Middle frontal gyrus (tissue), 1 donor: ENCODE measurements around the gene KLHL17.
"Not testable (repeated sequence)": the region's sequence is repeated elsewhere in the genome, so short reads cannot be mapped to it uniquely, and the experiment has no call there.

Source experiments
- DNase-seq: peaks from one replicate; pipeline ENCODE4 v3.0.0-alpha.2; 2015; ENCODE audit warnings: low spot score; ENCODE audit errors: extremely low spot score

KLHL17 gene

DNA sequence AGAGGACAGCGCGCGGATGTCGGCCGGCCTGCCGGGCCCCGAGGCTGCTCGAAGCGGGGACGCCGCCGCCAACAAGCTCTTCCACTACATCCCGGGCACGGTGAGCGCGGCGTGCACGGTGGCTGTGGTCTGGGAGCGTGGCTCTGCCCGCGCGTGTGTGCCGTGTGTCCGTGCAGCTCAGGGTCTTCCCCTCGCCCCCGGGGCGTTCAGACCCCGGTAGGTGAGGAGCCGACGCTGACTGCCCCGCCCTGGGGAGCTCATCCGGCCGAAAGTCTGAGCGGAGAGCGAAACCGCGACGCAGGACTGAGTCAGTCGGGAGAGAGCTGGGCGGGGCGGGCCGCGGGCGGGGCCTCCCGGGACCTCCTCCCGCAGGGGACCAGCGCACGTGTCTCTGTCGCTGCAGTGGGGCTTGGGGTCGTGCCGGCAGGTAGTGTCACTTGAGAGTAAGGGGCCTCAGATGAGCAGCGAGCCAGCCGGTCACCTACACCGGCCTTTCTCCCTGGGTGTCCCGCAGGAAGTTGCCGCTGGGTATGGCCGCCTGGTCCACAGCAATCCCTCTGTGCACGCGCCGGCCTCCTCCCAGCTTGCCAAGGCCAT lies 6.4 kb downstream of the KLHL17 start:
- no peak for DNase-seq

DNA sequence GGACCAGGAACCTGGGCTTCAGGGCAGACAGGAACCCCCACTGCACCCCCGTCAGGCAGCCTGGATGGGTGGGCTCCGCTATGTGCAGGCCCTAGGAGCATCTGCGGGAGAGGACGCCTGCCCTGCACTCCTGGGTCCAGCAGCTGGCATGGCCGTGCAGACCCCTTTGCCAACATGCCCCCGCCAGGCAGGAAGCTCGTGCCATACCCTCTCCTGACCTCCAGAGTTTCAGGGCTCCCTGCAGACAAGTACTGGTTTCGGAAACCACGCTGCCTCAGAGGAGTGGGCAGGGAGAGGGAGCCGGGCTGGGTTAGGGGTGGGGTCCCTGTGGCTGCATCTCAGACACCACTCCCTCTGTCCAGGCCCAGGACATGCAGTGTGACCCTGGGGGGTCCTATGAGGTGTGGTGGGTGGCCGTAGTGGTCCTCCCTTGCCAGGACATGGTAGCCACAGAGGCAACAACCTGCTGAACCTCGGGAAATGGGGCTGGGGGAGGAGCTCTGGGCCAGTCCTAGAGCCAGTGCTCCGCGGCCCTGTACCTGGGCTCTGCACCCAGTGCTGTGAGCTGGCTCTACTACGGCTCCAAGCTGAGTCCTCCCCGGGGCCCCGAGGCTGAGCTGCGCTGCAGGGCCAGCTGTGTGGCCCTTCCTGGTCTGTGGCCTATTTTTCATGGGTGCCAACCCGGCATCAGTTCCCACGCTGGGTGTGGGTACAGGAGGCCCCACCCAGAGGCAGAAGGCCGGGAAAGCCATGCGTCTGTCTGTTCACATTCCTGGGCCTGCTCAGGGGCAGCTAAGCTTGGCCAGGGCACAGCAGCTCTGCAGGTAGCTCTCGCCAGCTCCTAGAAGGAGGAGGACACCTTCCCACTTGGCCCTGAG lies 7.3 kb downstream of the KLHL17 start:
- no peak for DNase-seq

DNA sequence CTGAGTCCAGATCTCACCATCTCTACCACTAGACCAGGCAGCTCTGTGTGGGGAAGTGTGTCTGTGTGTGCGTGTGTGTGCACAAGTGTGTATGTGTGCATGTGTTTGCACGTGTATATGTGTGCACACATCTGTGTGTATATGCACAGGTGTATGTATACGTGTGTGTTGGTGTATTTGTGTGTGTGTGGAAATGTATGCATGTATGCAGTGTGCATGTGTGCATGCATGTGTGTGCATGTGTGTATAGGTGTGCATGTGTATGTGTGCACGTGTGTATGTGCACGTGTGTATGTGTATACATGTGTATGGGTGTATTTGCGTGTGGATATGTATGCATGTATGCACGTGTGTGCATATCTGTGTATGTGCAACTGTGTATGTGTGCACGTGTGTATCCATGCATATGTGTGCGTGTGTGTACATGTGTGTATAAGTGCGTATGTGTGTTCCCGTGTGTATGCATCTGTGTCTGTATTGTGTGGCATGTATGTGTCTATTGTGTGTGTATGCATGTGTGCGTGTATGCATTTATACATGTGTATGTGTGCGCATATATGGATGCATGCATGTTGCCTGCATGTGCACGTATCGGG lies 9.0 kb downstream of the KLHL17 start:
- DNase-seq = no peak

DNA sequence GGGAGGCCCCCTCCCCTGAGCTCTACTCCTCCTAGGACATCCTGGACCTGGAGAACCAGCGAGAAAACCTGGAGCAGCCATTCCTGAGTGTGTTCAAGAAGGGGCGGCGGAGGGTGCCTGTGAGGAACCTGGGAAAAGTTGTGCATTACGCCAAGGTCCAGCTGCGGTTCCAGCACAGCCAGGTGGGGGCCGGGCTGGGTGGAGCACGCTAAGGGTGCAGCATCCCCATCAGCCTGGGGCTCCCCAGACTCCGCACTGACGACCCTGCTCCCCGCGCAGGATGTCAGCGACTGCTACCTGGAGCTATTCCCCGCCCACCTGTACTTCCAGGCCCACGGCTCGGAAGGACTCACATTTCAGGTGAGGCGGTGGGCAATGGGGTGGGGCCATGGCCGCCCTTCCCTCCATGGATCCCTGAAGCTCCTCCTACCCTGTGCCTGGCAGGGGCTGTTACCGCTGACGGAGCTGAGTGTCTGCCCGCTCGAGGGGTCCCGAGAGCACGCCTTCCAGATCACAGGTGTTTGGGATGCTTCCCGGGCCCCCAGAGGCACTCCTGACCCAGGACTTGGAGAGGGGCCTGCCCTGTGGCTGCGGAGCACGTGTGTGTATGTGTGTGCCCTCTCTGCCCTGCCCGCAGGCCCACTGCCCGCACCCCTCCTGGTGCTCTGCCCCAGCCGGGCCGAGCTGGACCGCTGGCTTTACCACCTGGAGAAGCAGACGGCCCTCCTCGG lies 10.0 kb downstream of the KLHL17 start:
- DNase-seq = no peak

DNA sequence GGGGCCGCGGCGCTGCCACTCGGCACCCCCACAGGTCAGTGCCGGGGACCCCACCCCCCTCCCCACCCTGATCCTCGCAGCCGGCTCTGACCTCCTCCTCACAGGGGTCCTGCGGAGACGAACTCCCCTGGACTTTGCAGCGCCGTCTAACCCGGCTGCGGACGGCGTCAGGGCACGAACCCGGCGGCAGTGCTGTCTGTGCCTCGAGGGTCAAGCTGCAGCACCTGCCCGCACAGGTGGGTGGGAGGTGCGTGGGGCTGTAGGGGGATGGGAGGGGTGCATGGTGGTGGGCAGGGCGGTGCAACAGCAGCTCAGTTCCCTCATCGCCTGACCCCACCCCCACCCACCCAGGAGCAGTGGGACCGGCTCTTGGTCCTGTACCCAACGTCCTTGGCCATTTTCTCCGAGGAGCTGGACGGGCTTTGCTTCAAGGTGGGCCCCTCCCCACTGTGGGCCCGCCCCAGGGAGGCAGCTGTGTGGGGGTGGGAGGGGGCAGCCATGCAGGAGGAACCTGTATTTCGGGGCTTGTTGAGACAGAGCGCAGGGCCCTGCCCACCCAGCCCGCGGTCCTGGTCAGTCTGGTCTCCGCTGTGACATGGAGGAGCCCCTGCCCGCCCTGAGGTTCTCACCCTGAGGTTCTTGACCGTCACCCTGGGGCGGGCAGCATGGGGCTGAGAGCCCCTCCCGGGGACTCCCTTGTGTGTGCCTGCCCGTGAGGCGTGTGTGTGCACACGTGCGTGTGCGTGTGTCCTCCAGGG lies 10.8 kb downstream of the KLHL17 start:
- no peak for DNase-seq

DNA sequence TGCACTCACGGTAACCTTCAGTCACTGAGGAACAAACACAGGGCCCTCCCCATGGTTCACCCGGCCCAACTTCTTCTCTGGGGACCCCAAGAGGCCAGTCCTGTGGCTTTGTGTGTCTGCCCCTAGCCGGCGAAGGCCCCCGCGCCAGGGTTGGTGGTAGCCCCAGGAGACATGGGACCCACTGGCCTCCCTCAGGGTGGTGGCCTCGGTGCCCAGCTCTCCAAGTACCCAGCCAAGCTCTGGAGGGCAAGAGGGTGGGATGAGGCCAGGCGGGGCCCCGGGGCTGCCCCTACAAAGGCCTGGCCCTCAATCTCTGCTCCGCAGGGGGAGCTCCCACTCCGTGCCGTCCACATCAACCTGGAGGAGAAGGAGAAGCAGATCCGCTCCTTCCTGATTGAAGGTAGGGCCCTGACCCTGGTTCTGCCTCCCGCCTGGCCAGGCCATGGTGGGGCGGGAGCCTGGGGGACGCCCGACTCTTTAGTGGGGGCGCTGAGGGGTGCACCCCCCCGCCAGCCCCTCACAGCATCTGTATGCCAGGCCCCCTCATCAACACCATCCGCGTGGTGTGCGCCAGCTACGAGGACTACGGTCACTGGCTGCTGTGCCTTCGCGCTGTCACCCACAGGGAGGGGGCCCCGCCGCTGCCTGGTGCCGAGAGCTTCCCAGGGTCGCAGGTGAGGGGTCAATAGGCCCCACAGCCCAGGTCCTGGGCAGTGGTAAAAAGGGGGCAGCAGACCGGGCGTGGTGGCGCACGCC lies 11.5 kb downstream of the KLHL17 start:
- DNase-seq = no peak

DNA sequence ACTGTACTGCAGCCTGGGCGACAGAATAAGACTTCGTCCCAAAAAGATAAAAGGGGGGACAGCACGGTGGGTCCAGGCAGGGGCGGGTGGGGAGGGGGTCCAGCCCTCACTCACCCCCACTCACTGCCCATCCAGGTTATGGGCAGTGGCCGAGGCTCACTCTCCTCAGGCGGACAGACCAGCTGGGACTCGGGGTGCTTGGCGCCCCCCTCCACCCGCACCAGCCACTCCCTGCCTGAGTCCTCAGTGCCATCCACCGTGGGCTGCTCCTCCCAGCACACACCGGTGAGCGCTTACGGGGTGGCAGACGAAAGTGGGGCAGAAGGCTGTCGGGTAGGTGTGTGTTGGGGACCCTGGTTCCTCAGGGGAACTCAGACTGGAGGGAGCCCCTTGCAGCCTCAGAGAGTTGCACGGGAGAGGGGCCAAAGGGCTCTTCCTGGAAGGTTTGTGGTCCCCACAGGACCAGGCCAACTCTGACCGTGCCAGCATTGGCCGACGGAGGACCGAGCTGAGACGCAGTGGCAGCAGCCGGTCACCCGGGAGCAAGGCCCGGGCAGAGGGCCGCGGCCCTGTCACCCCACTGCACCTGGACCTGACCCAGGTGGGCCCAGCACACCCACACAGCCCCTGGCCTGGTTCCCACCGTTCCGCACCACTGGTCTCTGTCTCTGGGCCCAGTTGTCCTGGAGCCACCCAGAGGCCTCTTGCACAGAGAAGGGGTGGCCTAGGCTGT lies 12.5 kb downstream of the KLHL17 start:
- no peak for DNase-seq

DNA sequence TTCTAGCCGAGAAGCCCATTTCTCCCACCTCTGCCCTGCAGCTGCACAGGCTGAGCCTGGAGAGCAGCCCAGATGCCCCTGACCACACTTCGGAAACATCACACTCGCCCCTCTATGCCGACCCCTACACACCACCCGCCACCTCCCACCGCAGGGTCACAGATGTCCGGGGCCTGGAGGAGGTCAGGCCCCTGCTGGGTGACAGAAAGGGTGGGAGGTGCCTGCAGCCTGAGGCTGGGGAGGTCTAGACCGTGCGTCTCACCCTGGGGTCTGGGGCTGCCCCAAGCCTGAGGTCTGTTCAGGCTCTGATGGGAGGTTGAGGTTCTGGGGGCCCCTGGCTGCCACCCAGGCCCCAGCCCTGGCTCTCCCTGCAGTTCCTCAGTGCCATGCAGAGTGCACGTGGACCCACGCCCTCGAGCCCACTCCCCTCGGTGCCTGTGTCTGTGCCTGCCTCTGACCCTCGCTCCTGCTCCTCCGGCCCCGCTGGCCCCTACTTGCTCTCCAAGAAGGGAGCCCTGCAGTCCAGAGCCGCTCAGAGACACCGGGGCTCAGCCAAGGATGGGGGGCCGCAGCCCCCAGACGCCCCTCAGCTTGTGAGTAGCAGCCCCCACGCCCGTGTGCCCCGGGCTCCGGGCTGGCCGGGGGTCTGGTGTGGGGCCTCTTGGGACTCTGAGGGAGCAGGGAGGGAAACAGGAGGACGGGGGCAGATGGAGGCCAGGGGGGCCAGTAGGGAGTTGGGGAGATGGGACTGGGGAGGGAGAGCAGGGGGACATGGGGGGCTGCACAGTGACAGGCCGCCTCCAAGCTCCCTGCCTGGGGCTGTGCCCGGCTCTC lies 13.3 kb downstream of the KLHL17 start:
- DNase-seq = no peak

DNA sequence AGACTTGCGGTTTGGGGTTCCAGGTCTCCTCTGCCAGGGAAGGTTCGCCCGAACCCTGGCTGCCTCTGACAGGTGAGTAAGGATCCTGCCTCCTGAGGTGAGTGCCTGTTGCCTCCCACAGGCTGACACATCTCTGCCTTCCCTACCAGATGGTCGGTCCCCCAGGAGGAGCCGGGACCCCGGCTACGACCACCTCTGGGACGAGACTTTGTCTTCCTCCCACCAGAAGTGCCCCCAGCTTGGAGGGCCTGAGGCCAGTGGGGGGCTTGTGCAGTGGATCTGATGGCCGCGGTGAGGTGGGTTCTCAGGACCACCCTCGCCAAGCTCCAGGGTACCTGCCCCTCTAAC lies 13.9 kb downstream of the KLHL17 start:
- no peak for DNase-seq

DNA sequence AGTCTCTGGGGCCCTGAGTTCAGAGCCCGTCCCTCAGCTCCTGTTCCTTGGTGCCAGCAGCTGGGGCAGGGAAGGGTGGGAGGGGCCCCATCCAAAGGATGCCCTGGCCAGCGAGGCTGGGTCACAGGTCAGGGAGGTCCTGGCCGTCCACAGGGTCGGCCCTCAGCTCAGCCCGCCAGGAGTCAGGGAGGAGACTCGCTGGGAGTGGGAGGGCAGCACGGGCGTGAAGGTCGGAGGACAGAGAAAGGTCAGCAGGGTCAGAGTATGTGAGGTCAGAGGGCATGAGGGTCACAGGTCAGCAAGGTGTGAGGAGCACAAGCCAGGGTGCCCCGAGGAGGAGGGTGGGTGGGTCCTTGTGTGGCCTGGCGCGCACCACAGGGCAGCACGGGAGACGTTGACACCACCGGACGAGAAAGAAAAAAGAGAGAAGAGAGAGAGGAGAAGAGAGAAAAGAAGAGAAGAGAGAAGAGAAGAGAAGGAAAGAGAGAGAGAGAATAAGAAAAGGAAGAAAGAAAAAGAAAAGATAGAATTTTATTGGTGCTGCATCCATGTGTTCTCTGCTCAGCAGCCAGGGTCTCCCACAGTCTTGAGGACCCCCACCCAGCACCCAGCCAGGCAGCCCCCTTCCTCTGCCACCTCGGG lies 14.4 kb downstream of the KLHL17 start:
- no peak for DNase-seq

DNA sequence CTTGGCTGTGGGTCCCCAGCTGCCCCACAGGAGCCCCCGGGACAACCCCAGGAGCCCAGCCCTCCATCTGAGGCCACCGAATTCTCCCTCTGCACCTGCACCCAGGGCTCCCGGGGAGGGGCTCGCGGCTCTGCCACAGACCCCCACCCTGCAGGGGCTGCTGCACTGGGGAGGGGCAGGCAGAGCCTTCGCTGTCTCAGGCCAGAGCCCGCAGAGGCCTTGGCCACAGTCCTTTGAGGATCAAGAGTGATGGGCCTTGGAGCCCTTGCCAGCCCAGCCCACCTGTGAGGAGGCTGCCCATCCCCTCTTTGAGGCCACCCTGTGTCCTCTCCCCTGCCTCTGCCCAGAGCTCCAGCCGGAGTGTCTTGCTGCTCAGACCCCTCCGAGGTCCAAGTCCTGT lies 15.0 kb downstream of the KLHL17 start:
- DNase-seq = no peak

DNA sequence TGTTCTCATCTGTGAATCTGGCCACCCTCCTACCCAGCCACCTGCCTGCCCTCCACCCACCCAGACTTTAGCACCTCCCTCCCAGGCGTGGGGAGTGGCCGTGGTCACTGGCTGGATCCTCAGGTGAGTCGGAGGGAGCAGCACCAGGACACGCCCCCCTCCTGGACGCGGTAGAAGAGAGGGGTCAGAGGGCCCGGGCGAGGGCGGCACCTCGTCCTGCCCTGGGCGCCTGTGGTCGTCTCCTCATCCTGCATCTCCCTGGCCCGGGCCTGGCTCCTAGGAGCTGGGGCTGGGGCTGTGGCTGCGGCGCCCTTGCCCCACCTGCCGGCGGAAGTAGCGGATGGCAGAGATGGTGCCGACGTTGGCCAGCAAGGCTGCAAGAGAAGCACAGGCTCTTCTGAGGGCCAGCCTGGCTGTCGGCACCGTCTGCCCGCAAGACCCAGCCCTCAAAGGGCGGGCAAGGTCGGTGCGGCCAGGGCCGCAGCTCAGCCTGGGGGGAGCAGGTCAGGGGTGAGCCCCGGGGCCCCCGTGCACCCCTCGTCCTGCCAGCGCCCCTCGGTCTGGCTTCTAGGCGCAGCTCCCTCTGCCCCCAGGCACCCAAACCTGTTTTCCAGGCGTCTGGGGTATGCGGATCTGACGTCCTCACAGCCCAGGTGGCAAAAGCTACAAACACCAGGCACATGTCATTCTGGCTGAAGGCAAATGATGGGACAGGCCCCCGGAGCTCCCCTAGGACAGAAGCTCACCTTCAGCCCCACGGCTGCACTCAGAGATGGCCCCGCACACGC lies 15.7 kb downstream of the KLHL17 start:
- DNase-seq = no peak

DNA sequence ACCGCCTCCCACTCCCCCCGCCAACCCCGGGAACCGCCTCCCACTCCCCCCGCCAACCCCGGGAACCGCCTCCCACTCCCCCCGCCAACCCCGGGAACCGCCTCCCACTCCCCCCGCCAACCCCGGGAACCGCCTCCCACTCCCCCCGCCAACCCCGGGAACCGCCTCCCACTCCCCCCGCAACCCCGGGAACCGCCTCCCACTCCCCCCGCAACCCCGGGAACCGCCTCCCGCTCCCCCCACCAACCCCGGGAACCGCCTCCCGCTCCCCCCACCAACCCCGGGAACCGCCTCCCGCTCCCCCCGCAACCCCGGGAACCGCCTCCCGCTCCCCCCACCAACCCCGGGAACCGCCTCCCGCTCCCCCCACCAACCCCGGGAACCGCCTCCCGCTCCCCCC lies 16.4 kb downstream of the KLHL17 start:
- DNase-seq = not testable (repeated sequence)

DNA sequence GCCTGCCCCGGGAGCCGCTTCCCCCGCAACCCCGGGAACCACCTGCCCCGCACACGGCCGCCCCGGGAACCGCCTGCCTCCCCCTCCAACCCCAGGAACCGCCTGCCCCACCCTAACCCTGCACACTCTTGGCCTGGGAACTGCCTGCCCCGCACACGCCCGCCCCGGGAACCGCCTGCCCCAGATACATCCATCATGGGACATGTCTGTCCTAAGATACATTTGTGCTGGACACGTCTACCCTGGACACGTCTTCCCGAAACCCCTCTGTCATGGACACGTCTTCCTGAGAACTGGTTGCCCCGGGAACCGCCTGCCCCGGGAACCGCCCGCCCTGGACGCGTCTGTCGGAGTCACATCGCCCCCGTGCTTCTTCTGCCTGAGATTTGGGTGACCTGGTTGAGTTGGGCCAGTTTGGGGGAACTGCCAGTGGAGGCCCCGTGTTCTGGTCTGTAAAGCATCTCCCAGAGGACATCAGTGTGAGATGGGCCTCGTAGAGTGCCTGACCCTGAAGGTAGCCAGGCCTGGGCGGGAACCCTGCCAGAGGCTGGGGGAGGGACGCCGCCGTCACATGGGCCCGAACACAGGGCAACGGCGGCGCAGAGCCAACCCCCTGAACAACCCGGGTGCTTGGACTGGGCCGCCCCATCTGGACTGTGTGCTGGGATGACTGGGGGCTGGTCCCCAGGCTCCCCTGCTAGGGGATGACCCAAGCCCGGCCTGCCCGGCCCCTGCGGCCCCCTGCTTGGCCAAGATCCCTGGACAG lies 17.9 kb downstream of the KLHL17 start:
- DNase-seq = no peak

DNA sequence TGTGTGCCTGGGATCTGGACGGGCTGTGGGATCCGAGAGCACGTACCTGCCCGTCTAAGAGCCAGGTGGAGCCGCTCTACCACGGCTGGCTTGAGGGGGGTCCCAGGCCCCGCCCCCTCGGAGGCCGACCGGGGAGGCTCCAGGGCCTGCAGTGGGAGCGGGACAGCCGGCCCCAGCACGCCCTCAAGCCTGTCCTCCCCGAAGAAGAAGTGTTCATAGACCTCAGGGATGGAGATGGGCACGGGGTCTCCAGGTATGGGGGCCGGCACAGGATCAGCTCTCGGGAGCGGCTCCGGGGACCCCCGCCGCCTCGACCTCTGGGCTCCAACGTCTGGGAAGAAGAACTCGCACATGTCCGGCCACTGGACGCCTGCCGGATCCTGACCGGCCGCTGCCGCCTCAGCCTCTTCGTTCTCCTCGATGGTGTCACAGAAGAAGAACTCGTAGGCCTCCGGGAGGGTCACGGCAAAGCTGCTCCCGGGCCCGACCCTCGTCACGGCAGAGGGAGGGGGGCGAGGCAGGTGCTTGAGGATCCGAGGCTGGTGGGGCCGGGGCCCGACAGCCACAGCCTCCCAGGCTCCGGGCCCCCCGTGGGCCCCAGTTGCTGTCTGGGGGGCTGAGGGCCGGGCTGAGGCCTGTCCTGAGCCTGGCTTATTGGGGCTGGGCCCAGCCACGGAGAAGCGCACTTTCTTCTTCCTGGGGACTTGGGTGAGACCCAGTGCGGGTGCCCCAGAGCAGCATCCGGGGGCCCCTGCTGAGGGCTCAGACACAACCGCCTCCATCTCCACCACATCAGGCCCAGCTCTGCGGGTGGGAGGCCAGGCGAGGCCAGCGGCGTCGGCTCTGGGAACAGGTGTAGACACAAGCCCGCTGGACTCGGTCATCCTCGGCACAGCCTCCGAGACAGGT lies 18.7 kb downstream of the KLHL17 start:
- no peak for DNase-seq

DNA sequence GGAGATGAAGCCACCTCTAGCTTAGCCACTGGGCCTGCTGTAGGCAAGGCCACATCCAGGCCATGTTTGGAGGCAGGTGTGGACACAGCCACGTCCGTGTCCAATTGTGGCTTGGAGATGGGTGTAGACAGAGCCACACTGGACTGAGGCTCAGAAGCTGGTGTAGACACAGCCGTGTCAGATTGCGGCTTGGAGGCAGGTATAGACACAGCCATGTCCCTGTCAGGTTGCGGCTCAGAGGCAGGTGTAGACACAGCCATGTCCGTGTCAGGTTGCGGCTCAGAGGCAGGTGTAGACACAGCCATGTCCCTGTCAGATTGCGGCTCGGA lies 19.3 kb downstream of the KLHL17 start:
- no peak for DNase-seq
